Common myeloid progenitor, CD34-positive (primary cell): ENCODE results near the gene TTC28.

Experiments used
- CTCF ChIA-PET: fragments of 350-600 bp; sonication (Branson Sonifier 250); formaldehyde crosslinking; loops from one replicate; lab custom pipeline; 2021; ENCODE audit warnings: antibody characterized with exemption; lab: Charles Lee
- POLR2A ChIA-PET: fragments of 350-600 bp; sonication (Branson Sonifier 250); formaldehyde crosslinking; loops from one replicate; lab custom pipeline; 2021; ENCODE audit warnings: antibody characterized with exemption; lab: Charles Lee
- DNase-seq, 3 donors: peaks; one replicate each; pipeline versions ENCODE4 v3.0.0 to v3.0.0-alpha.2; 2013
- H3K27ac ChIP-seq, 2 experiments: 1 replicate in 1 of 2; 2 replicates in 1 of 2; pipeline ENCODE4 v1.7.0; 2013; ENCODE audit warnings: inconsistent platforms in 2 of 2, low read length in 2 of 2, mild to moderate bottlenecking in 2 of 2, low read depth in 1 of 2, moderate library complexity in 1 of 2; ENCODE audit not compliant: severe bottlenecking in 2 of 2, insufficient read depth in 1 of 2, poor library complexity in 1 of 2
- H3K27me3 ChIP-seq, 5 experiments: replicated peaks in 2 of 5; 1 replicate in 3 of 5; 2 replicates in 2 of 5; pipeline versions ENCODE4 v1.6.1 to v1.7.0; 2013; ENCODE audit warnings: low read length in 4 of 5, mild to moderate bottlenecking in 2 of 5, moderate library complexity in 2 of 5, inconsistent platforms in 1 of 5; ENCODE audit not compliant: insufficient read depth in 5 of 5, control insufficient read depth in 4 of 5
- H3K36me3 ChIP-seq, 4 experiments: 1 replicate in 2 of 4; 2 replicates in 2 of 4; pipeline versions ENCODE4 v1.6.1 to v1.7.0; 2013; ENCODE audit warnings: low read length in 3 of 4, control low read depth in 1 of 4, mild to moderate bottlenecking in 1 of 4; ENCODE audit not compliant: control insufficient read depth in 4 of 4, insufficient read depth in 4 of 4
- H3K4me1 ChIP-seq, 4 experiments: 1 replicate in 3 of 4; 2 replicates in 1 of 4; pipeline versions ENCODE4 v1.6.1 to v1.7.1; 2013; ENCODE audit warnings: low read length in 3 of 4, mild to moderate bottlenecking in 3 of 4, control low read depth in 1 of 4, inconsistent platforms in 1 of 4, moderate library complexity in 1 of 4; ENCODE audit not compliant: control insufficient read depth in 4 of 4, insufficient read depth in 4 of 4; ENCODE audit errors: control extremely low read depth in 1 of 4
- H3K4me3 ChIP-seq, 7 experiments: 1 replicate in 4 of 7; 2 replicates in 3 of 7; pipeline versions ENCODE4 v1.5.1 to v1.7.0; 2013; ENCODE audit warnings: mild to moderate bottlenecking in 7 of 7, low read length in 6 of 7, moderate library complexity in 6 of 7, inconsistent platforms in 2 of 7, low read depth in 2 of 7, control low read depth in 1 of 7; ENCODE audit not compliant: insufficient read depth in 4 of 7, control insufficient read depth in 1 of 7; ENCODE audit errors: extremely low read depth in 1 of 7
- H3K9me3 ChIP-seq, 5 experiments: 1 replicate in 4 of 5; 2 replicates in 1 of 5; pipeline versions ENCODE4 v1.6.1 to v1.7.1; 2013; ENCODE audit warnings: low read length in 4 of 5, mild to moderate bottlenecking in 2 of 5, inconsistent platforms in 1 of 5, low read depth in 1 of 5, moderate library complexity in 1 of 5; ENCODE audit not compliant: control insufficient read depth in 4 of 5, insufficient read depth in 2 of 5; ENCODE audit errors: control extremely low read depth in 1 of 5
- WGBS: methylation state at CpG from one replicate; pipeline ENCODE4 v1.1.5; 2013; ENCODE audit not compliant: insufficient coverage; 5-methylcytosine and 5-hydroxymethylcytosine counted together

The TTC28 gene

DNA sequence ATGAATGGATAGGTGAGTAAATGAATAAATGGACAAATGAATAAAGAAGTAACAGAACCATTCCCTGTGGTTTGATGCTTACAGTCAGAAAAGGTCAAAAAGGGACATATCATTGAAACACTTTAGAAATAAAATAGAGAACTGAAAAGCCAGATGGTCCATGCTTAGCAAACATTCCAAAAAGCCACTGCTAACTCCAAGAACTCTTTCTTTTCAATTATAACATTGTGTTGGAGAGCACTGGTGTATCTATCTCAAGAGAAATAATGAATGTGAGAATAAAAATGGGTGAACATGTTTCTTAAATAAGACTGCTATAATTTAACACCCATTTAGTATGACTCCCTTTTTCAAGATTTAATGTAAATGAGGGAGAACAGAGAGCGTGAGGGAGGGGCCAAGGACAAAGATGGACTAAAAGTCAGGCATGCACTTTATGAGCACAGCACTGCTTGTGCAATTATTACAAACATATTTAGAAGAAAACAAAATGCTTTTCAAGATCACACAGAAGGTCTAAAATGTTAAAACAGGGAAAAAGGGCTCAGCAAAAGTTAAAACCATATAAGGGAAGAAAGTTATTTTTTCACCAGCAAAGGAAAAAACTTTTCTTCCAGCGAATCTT, 536.3 kb downstream of the TTC28 start:
- H3K27ac ChIP-seq: no peak overlapping the region
- CTCF ChIA-PET: no interaction called here
- H3K9me3 ChIP-seq: no peaks in the 10 kb centered on the region
- 100% methylated on average over 1 of the region's 2 CpGs for WGBS
- no peak for DNase-seq
- H3K36me3 ChIP-seq: no peaks in the 10 kb centered on the region
- H3K4me1 ChIP-seq: no peaks in the 10 kb centered on the region
- no peak overlapping the region for H3K4me3 ChIP-seq
- H3K27me3 ChIP-seq: no peaks in the 10 kb centered on the region
- POLR2A ChIA-PET: no interaction called here

GRCh38 chr22:28142361-28142961, 537.2 kb downstream of the TTC28 start:
- WGBS: 100% methylated on average over 2 of the region's 2 CpGs
- no peaks in the 10 kb centered on the region for H3K27me3 ChIP-seq
- no peaks in the 10 kb centered on the region for H3K9me3 ChIP-seq
- no peak overlapping the region for H3K27ac ChIP-seq
- ChIA-PET POLR2A (no interaction called here), CTCF (no interaction called here)
- no peaks in the 10 kb centered on the region for H3K4me1 ChIP-seq
- no peak overlapping the region for H3K4me3 ChIP-seq
- H3K36me3 ChIP-seq: no peaks in the 10 kb centered on the region
- DNase-seq: no peak

GRCh38 chr22:28141614-28142013, 538.0 kb downstream of the TTC28 start:
- Histone ChIP-seq H3K9me3 (no peaks in the 10 kb centered on the region), H3K36me3 (no peaks in the 10 kb centered on the region), H3K27ac (no peak overlapping the region), H3K4me3 (no peak overlapping the region), H3K27me3 (no peaks in the 10 kb centered on the region), H3K4me1 (no peaks in the 10 kb centered on the region)
- ChIA-PET POLR2A (no interaction called here), CTCF (no interaction called here)
- peak in 2 of 3 donors; percentile 22 to 25 for DNase-seq
- 100% methylated on average over 1 of the region's 2 CpGs for WGBS

DNA sequence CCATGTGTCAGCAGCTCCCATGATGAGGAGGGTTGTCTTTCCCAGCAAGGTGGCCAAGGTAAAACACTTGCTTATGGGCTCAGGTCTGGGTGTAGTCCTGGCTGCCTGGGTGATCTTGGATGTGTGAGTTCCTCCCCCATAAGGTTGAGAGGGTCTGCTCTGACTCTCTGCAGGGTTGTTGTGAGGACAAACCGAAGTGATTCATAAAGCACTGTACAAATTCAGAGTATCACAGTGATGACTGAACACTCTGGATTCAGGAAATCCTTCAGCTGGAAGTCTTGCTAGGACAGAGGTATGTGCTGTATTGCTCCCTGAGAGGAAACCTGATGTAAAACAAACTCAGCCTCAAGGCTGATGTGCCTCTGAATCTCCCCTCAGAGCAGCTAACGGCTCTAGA, 539.7 kb downstream of the TTC28 start:
- Histone ChIP-seq H3K36me3 (no peaks in the 10 kb centered on the region), H3K9me3 (no peaks in the 10 kb centered on the region), H3K4me1 (no peaks in the 10 kb centered on the region), H3K27me3 (no peaks in the 10 kb centered on the region), H3K4me3 (no peak overlapping the region), H3K27ac (no peak overlapping the region)
- 86% methylated on average over 1 of the region's 2 CpGs for WGBS
- CTCF ChIA-PET: interaction anchor here (0.9 kb wide), 1 partner anchor 13 kb away, joined by 3 read pairs; no protein-coding TSS in a partner anchor
- no peak for DNase-seq
- POLR2A ChIA-PET: no interaction called here

DNA sequence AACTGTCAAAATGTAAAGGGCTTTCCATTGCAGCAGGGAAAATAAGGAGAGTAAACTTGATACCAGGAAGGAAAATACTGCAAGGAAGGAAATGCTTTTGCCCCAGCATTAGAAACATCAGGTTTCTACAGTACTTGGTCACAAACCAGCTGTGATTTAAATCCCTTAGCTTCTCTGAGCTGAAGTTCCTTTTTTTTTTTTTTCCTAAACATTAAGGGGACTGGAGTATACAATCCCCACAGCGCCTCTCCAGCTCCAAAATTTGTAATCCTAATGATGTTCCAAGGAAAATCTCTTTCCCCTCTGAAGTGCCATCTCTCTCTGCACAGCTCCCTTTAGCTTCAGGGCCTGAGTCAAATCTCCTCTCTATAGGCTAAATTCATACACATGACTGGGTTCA, 540.1 kb downstream of the TTC28 start:
- ChIA-PET CTCF (interaction anchor here (0.9 kb wide), 1 partner anchor 13 kb away, joined by 3 read pairs; no protein-coding TSS in a partner anchor), POLR2A (interaction anchor here (0.5 kb wide), 1 partner anchor 509 kb away, joined by 5 read pairs; no protein-coding TSS in a partner anchor)
- no CpG with 5 or more reads among the region's 1 CpG for WGBS
- H3K9me3 ChIP-seq: no peaks in the 10 kb centered on the region
- H3K4me3 ChIP-seq: no peak overlapping the region
- DNase-seq: no peak
- no peaks in the 10 kb centered on the region for H3K27me3 ChIP-seq
- H3K36me3 ChIP-seq: no peaks in the 10 kb centered on the region
- H3K4me1 ChIP-seq: no peaks in the 10 kb centered on the region
- no peak overlapping the region for H3K27ac ChIP-seq

GRCh38 chr22:28137036-28137435, 542.6 kb downstream of the TTC28 start:
- no peak overlapping the region for H3K4me3 ChIP-seq
- WGBS: no CpG with 5 or more reads among the region's 3 CpGs
- no peaks in the 10 kb centered on the region for H3K9me3 ChIP-seq
- no peak overlapping the region for H3K27ac ChIP-seq
- H3K27me3 ChIP-seq: no peaks in the 10 kb centered on the region
- no peak for DNase-seq
- ChIA-PET POLR2A (no interaction called here), CTCF (interaction anchor here (0.8 to 1.5 kb wide), 2 partner anchors 10 to 17 kb away, joined by 3 read pairs; no protein-coding TSS in a partner anchor)
- H3K4me1 ChIP-seq: no peaks in the 10 kb centered on the region
- no peaks in the 10 kb centered on the region for H3K36me3 ChIP-seq

DNA sequence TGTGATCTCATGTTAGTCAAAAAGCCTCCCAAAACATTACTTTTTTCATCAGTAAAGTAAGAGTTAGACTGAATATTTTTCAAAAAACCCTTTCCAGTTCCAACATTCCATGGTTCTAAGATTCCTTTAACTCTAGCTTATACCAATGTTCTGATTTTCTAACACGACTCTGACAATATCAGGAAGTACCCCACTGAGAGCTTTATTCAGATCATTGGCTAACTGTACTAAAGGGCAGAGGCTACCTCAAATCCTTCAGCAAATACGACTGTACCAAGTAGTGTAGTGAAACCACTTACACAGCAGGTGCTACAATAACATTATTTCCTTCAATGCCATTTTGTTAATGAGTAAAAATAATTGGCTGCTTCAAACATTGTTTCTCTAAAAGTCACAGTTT, 547.2 kb downstream of the TTC28 start:
- POLR2A ChIA-PET: no interaction called here
- H3K27ac ChIP-seq: no peak overlapping the region
- no peaks in the 10 kb centered on the region for H3K4me1 ChIP-seq
- CTCF ChIA-PET: no interaction called here
- H3K9me3 ChIP-seq: no peaks in the 10 kb centered on the region
- H3K4me3 ChIP-seq: no peak overlapping the region
- H3K27me3 ChIP-seq: no peaks in the 10 kb centered on the region
- 100% methylated on average over 1 of the region's 2 CpGs for WGBS
- no peaks in the 10 kb centered on the region for H3K36me3 ChIP-seq
- no peak for DNase-seq
